Measurements from ENCODE around the gene INTS15. TPM values are rescaled to one million over a fixed set of nuclear protein-coding genes. Genes with fewer than 3 reads are reported as not detected.

The INTS15 gene
- total RNA-seq, 2 experiments from 2014 or later, result 39.3 to 41.8 TPM

GRCh38 chr7:6656413-6656812, 66.6 kb downstream of the INTS15 start:
- Mint-ChIP-seq H3K4me1 (ENCODE audit: low read depth) (peaks cover 12% of the 10 kb centered on the region), H3K27ac (no peak overlapping the region), H3K27me3 (no peaks in the 10 kb centered on the region), H3K36me3 (ENCODE audit: low read depth) (peaks cover 24% of the 10 kb centered on the region), H3K9me3 (no peaks in the 10 kb centered on the region), H3K4me3 (no peak overlapping the region)
- no peak for DNase-seq
- peaks cover 0 to 18% of the 10 kb centered on the region in 2 experiments for H3K9me3 ChIP-seq (ENCODE audit: control insufficient read depth in 1 of 2, insufficient read depth in 1 of 2, low read length in 2 of 2)
- POLR2A ChIA-PET, result no interaction called here
- no peak for ATAC-seq (ENCODE audit: poor library complexity)
- CTCF ChIA-PET, result no interaction called here
- peaks cover 3% of the 10 kb centered on the region for H3K4me1 ChIP-seq (ENCODE audit: insufficient read depth, low read length)
- TF ChIP-seq, protein P1, sequence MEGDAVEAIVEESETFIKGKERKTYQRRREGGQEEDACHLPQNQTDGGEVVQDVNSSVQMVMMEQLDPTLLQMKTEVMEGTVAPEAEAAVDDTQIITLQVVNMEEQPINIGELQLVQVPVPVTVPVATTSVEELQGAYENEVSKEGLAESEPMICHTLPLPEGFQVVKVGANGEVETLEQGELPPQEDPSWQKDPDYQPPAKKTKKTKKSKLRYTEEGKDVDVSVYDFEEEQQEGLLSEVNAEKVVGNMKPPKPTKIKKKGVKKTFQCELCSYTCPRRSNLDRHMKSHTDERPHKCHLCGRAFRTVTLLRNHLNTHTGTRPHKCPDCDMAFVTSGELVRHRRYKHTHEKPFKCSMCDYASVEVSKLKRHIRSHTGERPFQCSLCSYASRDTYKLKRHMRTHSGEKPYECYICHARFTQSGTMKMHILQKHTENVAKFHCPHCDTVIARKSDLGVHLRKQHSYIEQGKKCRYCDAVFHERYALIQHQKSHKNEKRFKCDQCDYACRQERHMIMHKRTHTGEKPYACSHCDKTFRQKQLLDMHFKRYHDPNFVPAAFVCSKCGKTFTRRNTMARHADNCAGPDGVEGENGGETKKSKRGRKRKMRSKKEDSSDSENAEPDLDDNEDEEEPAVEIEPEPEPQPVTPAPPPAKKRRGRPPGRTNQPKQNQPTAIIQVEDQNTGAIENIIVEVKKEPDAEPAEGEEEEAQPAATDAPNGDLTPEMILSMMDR (IDR thresholded peaks at IDR 0.05), result no peak
- H3K27ac ChIP-seq (ENCODE audit: low read depth in 1 of 2, low read length in 2 of 2), result no peak overlapping the region
- no peaks in the 10 kb centered on the region for H3K27me3 ChIP-seq (ENCODE audit: control insufficient read depth in 1 of 2, insufficient read depth in 2 of 2, low read length in 2 of 2)
- H3K4me3 ChIP-seq (ENCODE audit: low read length), result no peak overlapping the region
- intact Hi-C loops (cut with DNase I, micrococcal nuclease), result no loop called here
- peaks cover 21% of the 10 kb centered on the region for H3K36me3 ChIP-seq (ENCODE audit: insufficient read depth, low read length)

Other genes with a start within 250 kb of the INTS15 start
- gene FAM220A, start 241.1 kb upstream of the INTS15 start, total RNA-seq, result 10 to 100 TPM in 1 of 2 experiments, 1 to 10 TPM in 1; 8.6 to 11.0 TPM
- 10 to 100 TPM; 57.6 to 66.4 TPM for gene RAC1, start 215.5 kb upstream of the INTS15 start, total RNA-seq
- gene DAGLB, start 142.1 kb upstream of the INTS15 start, total RNA-seq, result 10 to 100 TPM; 22.0 to 22.9 TPM
- gene KDELR2, start 105.9 kb upstream of the INTS15 start, total RNA-seq, result 10 to 100 TPM; 29.6 to 29.7 TPM
- under 1 TPM; 0.36 to 0.39 TPM for gene GRID2IP, start 38.6 kb upstream of the INTS15 start, total RNA-seq
- gene ZDHHC4, start 12.6 kb upstream of the INTS15 start, total RNA-seq, result 10 to 100 TPM; 32.1 to 32.9 TPM
- 1 to 10 TPM; 2.5 to 2.7 TPM for gene ZNF853, start 25.6 kb downstream of the INTS15 start, total RNA-seq
- gene ZNF316, start 47.3 kb downstream of the INTS15 start, total RNA-seq, result 10 to 100 TPM; 46.2 to 49.7 TPM
- 10 to 100 TPM; 22.1 to 22.5 TPM for gene ZNF12, start 116.9 kb downstream of the INTS15 start, total RNA-seq
- gene RSPH10B2, start 164.1 kb downstream of the INTS15 start, total RNA-seq, result not detected
- gene CCZ1B, start 236.3 kb downstream of the INTS15 start, total RNA-seq, result 10 to 100 TPM; 73.5 to 84.5 TPM

Data from CD4-positive, alpha-beta T cell (primary cell).